Thoracic aorta (tissue), 2 donors: ENCODE measurements around the gene CDKN2AIPNL. TPM values are rescaled to one million over a fixed set of nuclear protein-coding genes. Genes with fewer than 3 reads are reported as not detected.

Experiments used
- ATAC-seq: fragments of 150-250 bp; one replicate; pipeline ENCODE4 v1.8.0; 2017; ENCODE audit warnings: low read depth; ENCODE audit not compliant: insufficient number of reproducible peaks, low FRiP score
- DNase-seq: peaks from one replicate; pipeline ENCODE4 v3.0.0-alpha.2; 2020; ENCODE audit warnings: low spot score
- H3K27ac ChIP-seq, 2 donors: fragments of 200-600 bp; sonication (generic); 1 replicate in 1 of 2; 2 replicates in 1 of 2; pipeline ENCODE4 v1.5.1; 2016; ENCODE audit warnings: mild to moderate bottlenecking in 2 of 2, moderate library complexity in 2 of 2
- H3K27me3 ChIP-seq: fragments of 200-600 bp; sonication (generic); replicated peaks from 2 replicates; pipeline ENCODE4 v1.6.0; 2016; ENCODE audit warnings: mild to moderate bottlenecking; ENCODE audit not compliant: insufficient read depth
- H3K36me3 ChIP-seq: fragments of 200-600 bp; sonication (generic); one replicate; pipeline ENCODE4 v1.5.1; 2016
- H3K4me1 ChIP-seq, 2 donors: fragments of 200-600 bp; sonication (generic); 1 replicate in 1 of 2; 2 replicates in 1 of 2; pipeline versions ENCODE4 v1.5.1 to v1.6.0; 2016; ENCODE audit warnings: low read depth in 2 of 2, mild to moderate bottlenecking in 1 of 2; ENCODE audit not compliant: control insufficient read depth in 1 of 2
- H3K4me3 ChIP-seq: fragments of 200-600 bp; sonication (generic); 2 replicates; pipeline ENCODE4 v1.5.1; 2016; ENCODE audit warnings: mild to moderate bottlenecking
- H3K9me3 ChIP-seq: fragments of 200-600 bp; sonication (generic); 2 replicates; pipeline ENCODE4 v1.5.1; 2016
- total RNA-seq, 2 donors: library from RNA; depleted of rRNA; stranded (reverse); fragments of >200 nt; gene quantifications; one replicate each; pipeline versions ENCODE4 v1.1.0 to v1.2.3, GENCODE V29; 2016
- TF ChIP-seq, protein P1 (sequence below): fragments of 200-600 bp; sonication (generic); IDR thresholded peaks from one replicate; pipeline ENCODE4 v1.5.1; 2019; ENCODE audit warnings: antibody characterized with exemption

The CDKN2AIPNL gene
- total RNA-seq, 2 donors from 2014 or later, result 5.1 to 15.8 TPM

- ATAC-seq (no peak), DNase-seq (no peak)
- no peaks in the 10 kb centered on the region for H3K27me3 ChIP-seq
These were observed 39.7 kb upstream of the CDKN2AIPNL start for GRCh38 chr5:134451225-134451935.

DNA sequence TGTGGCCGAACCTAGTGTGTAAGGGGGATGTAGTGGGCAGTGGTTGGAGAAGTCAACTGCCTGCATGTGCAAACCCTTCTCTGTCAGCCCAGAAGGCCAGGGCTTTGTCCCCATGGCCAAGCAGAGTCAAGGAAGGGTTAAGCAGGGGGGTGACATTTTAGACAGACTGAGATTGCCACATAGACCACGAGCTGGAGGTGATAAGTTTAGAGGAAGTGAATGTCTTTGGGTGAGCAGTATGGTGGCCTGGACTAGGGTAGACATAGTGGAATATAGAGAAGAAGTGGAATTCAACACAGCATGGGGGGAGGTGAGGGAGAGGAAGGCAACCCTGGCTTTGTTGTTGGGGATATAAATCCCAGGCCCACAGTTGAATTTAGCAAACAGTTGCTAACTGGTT, 38.7 kb upstream of the CDKN2AIPNL start:
- H3K27ac ChIP-seq, result no peak overlapping the region
- TF ChIP-seq, protein P1, sequence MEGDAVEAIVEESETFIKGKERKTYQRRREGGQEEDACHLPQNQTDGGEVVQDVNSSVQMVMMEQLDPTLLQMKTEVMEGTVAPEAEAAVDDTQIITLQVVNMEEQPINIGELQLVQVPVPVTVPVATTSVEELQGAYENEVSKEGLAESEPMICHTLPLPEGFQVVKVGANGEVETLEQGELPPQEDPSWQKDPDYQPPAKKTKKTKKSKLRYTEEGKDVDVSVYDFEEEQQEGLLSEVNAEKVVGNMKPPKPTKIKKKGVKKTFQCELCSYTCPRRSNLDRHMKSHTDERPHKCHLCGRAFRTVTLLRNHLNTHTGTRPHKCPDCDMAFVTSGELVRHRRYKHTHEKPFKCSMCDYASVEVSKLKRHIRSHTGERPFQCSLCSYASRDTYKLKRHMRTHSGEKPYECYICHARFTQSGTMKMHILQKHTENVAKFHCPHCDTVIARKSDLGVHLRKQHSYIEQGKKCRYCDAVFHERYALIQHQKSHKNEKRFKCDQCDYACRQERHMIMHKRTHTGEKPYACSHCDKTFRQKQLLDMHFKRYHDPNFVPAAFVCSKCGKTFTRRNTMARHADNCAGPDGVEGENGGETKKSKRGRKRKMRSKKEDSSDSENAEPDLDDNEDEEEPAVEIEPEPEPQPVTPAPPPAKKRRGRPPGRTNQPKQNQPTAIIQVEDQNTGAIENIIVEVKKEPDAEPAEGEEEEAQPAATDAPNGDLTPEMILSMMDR, result no peak
- H3K36me3 ChIP-seq, result no peaks in the 10 kb centered on the region
- no peak overlapping the region for H3K4me3 ChIP-seq
- DNase-seq (no peak), ATAC-seq (no peak)
- H3K27me3 ChIP-seq, result no peaks in the 10 kb centered on the region
- peaks cover 6 to 21% of the 10 kb centered on the region in 2 donors for H3K4me1 ChIP-seq
- no peaks in the 10 kb centered on the region for H3K9me3 ChIP-seq

More at GRCh38 chr5:134451225-134451935, 39.7 kb upstream of the CDKN2AIPNL start:
- TF ChIP-seq, protein P1, result no peak
- Histone ChIP-seq H3K9me3 (no peaks in the 10 kb centered on the region), H3K4me3 (no peak overlapping the region), H3K4me1 (peaks cover 0 to 11% of the 10 kb centered on the region in 2 donors), H3K36me3 (no peaks in the 10 kb centered on the region), H3K27ac (no peak overlapping the region)

- TF ChIP-seq, protein P1, result no peak
- no peak overlapping the region for H3K27ac ChIP-seq
- H3K36me3 ChIP-seq, result no peaks in the 10 kb centered on the region
- H3K4me3 ChIP-seq, result no peak overlapping the region
- no peaks in the 10 kb centered on the region for H3K27me3 ChIP-seq
- DNase-seq (no peak), ATAC-seq (no peak)
- peaks cover 6 to 32% of the 10 kb centered on the region in 2 donors for H3K4me1 ChIP-seq
- no peaks in the 10 kb centered on the region for H3K9me3 ChIP-seq
These were observed 37.5 kb upstream of the CDKN2AIPNL start for GRCh38 chr5:134449167-134449566.

GRCh38 chr5:134447815-134448520, 36.3 kb upstream of the CDKN2AIPNL start:
- Histone ChIP-seq H3K4me3 (no peak overlapping the region), H3K9me3 (no peaks in the 10 kb centered on the region), H3K36me3 (no peaks in the 10 kb centered on the region), H3K27me3 (no peaks in the 10 kb centered on the region), H3K27ac (no peak overlapping the region), H3K4me1 (peaks cover 6 to 35% of the 10 kb centered on the region in 2 donors)
- DNase-seq, result no peak
- no peak for ATAC-seq
- TF ChIP-seq, protein P1, result no peak

DNA sequence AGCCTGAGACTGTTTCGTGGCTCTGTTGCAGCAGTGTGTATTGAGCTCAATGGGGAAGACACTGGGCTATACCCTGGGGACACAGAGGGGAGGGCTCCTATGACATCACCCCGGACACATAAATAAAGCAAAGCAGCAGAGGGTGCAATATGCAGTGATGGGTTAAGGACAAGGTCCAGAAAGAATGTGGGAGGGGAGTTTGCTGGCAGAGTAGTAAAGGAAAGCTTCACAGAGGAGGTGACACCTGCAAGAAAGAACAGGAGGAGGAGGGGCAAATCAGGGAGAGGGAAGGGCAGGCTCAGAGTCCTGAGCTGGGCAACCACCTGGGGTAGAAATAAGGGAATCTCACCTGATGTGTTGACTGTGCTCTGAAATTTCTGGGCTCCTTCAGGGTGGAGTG, 35.3 kb upstream of the CDKN2AIPNL start:
- Histone ChIP-seq H3K4me1 (peaks cover 6 to 32% of the 10 kb centered on the region in 2 donors), H3K36me3 (no peaks in the 10 kb centered on the region), H3K4me3 (no peak overlapping the region), H3K27ac (no peak overlapping the region), H3K9me3 (no peaks in the 10 kb centered on the region), H3K27me3 (no peaks in the 10 kb centered on the region)
- DNase-seq, result no peak
- no peak for ATAC-seq
- TF ChIP-seq, protein P1, result no peak
